Nucleus accumbens (tissue), 56 donors: ENCODE data around the gene VOPP1.

Experiments used
- DNase-seq, 56 donors: peaks; one replicate each; lab custom pipeline; 2025; lab: John Stamatoyannopoulos, UW

The VOPP1 gene

GRCh38 chr7:55534916-55535590 lies 37.2 kb downstream of the VOPP1 start:
- DNase-seq, result no peak

DNA sequence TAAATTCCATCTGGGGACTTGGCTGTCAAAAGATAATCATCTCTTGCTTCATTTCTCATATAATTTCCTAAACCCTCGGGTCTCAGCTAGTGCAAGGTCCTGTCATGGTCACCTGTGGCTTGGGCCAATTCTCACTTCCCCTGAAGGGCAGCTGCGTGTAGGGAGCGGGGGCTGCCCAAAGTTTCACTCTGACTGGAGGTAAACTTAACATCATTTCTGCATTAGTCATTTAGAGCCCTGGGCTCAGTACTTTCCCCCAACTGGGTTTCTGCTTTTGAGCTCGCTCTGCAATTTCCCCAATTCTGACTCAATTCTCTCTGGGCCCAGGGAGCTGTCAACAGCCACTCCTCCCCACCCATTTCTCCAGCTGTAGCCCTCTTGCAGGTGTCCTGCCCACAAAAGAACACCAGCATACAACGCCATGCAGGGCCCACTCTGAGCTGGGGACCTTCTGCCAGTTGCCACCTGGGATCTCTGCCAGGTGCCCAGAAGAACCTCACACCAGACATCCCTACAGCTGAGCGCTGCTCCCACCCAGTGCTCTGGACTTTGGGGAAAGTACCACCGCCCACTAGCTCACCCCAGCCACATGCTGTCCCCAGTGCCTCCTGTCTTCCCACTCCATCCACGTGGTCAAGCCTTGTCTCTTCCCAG lies 37.9 kb downstream of the VOPP1 start:
- peak in 7 of 56 donors; percentile 19 to 41 (median 37) for DNase-seq

DNA sequence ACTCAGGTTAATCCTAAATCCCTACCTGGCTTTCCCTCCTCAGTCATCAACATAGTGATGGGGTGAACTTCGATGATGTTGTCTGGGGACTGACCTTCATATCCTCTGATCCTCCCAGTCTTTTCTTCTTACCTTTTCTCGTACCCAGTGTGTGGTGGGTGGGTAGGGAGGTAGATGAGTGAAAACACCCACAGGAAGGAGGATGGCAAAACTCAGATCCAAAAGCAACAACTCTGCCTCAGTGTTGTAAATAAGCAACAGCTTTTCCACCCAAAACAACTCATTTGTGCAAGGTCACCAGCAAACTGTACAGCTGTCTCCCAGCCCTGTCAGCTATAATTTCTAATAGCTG lies 38.6 kb downstream of the VOPP1 start:
- DNase-seq, result no peak

GRCh38 chr7:55533050-55533728 lies 39.1 kb downstream of the VOPP1 start:
- peak in 4 of 56 donors; percentile 9 to 33 (median 27) for DNase-seq

GRCh38 chr7:55532150-55532917 lies 40.0 kb downstream of the VOPP1 start:
- peak in 3 of 56 donors; percentile 17 to 27 (median 18) for DNase-seq

DNA sequence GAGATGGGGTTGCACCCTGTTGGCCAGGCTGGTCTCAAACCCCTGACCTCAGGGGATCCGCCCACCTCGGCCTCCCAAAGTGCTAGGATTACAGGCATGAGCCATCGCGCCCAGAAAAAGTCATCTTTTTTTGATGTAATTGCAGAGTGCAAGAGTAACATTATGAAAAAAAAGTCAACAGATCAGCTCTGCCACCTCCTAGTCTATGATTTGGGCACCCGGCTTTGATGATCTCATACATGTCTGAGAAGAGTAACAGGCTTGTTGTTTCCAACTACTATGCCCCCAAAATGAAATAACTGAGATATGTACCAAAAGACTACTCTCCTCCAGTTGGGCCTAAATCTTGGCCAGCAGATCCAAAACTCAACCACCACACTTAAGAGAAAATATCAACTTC lies 40.8 kb downstream of the VOPP1 start:
- DNase-seq, result no peak

DNA sequence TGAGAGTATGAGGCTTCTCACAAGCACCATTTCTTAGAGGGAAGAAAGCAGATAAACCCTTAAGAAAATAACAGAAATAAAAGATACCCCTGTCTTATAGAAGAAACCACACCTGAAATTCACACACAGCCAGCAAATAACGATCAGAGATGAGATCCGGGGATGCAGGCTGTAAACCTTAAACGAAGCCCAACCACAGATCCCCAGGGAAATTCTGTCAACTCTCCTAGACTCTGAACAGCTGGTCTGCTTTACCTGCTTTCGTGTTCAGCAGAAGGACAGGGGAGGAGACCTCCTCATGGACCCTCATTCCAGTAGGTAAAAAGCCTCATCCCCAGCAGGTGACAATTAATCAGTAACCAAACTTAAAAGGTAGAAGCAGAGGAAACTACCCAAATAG lies 45.0 kb downstream of the VOPP1 start:
- no peak for DNase-seq

DNA sequence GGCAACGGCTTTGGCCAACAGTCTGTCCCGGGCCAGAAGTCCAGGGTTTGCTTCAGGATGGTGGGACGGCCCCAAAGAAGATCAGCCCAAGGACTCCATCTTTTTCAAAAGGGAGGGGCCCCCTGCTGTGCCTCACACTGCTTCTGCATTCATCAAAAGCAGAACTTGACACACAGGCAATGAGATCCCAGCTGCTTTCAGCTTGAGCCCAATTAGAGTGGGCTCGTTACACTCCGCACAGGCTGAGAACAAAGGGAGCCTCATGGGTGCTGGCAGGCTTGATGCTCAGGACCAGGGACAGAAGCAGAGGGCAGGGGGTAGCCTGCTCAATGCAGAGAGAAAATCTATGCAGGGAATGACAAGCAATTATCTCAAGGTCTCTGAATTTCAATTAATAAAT lies 45.5 kb downstream of the VOPP1 start:
- DNase-seq, result peak in 41 of 56 donors; percentile 7 to 81 (median 41)

- peak in 7 of 56 donors; percentile 19 to 62 (median 36) for DNase-seq
These were observed 46.0 kb downstream of the VOPP1 start for GRCh38 chr7:55526329-55526728.

DNA sequence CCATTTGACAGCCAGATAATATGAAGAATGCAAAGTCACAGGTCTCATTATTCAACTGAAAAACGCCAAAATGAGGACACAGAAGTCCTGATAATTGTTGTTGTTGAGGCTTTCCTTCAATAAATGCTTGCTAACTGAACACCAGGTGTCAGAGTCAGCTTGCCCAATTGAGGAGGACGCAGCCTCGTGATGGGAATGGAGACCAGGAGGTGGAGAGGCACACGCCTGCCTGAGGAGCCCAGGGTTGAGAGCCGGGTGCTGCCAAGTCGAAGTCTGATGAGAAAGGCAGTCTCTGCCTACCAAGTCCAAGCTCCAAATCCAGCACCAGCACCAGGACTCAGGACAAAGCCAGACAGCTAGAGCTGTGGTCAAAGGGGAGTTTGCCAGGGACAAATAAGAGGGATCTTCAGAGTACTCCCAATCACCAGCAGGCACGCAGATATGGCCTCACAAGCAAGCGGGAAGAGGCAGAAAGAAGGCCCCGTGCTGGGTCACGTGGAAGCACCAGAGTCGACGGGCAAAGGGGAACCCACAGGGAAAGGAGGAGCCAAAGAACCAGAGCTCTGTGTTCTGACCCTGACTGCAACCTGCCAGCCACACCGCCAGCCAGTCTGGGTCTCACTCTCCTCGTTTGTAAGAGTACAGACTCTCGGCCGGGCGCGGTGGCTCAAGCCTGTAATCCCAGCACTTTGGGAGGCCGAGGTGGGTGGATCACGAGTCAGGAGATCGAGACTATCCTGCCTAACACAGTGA lies 47.6 kb downstream of the VOPP1 start:
- peak in 3 of 56 donors; percentile 16 to 35 (median 34) for DNase-seq

GRCh38 chr7:55523366-55523765 lies 48.9 kb downstream of the VOPP1 start:
- no peak for DNase-seq

- no peak for DNase-seq
These were observed 50.1 kb downstream of the VOPP1 start for GRCh38 chr7:55521917-55522902.

GRCh38 chr7:55521512-55521911 lies 50.8 kb downstream of the VOPP1 start:
- DNase-seq, result no peak

- no peak for DNase-seq
These were observed 51.7 kb downstream of the VOPP1 start for GRCh38 chr7:55520426-55521140.

- no peak for DNase-seq
These were observed 53.5 kb downstream of the VOPP1 start for GRCh38 chr7:55518836-55519235.

GRCh38 chr7:55517936-55518689 lies 54.2 kb downstream of the VOPP1 start:
- no peak for DNase-seq

DNA sequence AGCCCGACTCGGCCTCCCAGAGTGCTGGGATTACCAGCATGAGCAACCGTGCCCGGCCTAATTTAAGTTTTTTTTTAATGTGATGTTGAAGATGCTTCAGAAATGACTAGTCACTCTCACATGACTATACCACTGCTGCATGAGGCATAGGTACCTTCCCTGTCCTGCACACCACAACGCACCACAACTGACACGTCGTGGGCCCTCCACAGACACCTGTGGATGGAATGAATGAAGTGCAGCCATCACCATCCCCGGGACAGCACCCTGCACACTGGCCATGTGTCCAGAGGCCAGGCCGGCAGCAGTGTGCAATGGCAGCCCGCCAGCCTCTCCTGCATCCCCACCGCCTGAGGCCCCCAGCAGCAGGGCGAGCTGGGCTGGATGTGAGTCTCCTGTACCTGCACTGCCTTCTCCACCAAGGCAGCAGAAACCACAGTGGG lies 55.1 kb downstream of the VOPP1 start:
- no peak for DNase-seq

DNA sequence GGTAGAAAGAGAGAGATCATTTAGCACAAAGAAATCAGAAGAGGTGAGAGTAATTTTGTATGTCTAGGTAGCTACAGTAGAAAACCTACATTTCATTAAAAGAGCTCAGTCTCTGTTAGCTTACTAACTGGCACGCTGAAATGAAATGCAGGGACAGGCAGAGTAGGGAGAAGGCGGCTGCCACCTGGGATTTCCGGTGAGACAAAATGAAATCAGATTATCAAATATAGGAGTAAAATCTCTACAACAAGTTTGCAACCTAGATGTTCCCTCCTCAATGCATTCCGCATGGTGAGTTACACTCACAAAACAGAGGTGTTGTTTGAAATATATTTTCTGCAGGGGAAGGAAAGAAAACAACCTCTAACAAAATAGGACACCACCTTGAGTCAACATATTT lies 55.9 kb downstream of the VOPP1 start:
- DNase-seq, result no peak
